SKM-1 (cell line): ENCODE measurements around the gene DENND1C.

Experiments
- DNase-seq: peaks from one replicate; lab custom pipeline; 2025; ENCODE audit not compliant: unreplicated experiment; lab: John Stamatoyannopoulos, UW

DENND1C gene

DNA sequence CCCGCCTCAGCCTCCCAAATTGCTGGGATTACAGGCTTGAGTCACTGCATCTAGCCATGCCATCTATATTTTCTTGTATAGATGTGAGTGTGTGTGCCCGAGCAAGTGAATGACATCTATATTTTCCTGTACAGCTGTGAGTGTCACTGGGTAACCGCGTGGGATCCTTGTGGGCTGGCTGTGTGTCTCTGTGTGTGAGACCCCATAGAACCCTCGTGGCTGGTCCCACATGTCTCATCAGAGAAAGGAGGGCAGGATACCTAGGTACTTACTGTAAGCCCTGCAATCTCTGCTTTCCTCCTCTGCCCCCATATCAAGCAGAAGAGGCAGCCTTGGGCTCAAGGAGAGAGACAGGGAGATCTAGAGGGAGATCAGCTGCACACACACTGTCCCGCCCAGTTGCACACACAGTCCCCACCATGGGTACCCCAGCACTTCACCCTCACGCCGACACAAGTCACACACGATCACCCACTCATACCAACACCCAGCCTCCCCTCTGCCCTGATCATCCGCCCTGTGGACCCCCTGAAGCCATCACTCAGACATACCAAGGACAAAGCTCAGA is 655 bp downstream of the DENND1C start:
- DNase-seq = no peak

DNA sequence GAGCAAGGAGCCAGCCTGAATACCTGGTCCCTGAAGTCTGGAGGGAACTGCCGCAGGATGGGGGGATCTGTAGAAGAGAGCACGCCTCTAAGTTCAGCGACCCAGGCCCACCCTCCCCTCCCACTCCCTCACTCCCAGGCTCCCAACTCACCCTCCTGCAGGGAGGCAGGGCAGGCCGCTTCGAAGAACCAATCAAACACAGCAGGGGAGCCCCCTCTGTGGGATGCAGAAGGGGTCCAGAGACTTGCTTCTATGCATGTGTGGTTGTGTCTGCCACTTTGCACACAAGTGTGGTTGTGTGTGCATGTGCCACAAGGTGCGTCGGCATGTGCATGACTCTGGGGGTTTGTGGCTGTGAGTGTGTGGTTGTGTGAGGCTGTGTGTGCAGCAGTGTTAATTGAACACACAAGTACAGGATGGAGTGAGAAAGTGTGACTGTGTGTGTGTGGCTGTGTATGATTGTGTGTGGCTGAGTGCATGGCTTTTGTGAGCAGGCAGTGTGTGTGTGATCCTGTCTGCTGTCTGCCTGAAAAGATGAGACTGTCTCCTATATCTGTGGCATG is 1.7 kb downstream of the DENND1C start:
- DNase-seq = no peak

DNA sequence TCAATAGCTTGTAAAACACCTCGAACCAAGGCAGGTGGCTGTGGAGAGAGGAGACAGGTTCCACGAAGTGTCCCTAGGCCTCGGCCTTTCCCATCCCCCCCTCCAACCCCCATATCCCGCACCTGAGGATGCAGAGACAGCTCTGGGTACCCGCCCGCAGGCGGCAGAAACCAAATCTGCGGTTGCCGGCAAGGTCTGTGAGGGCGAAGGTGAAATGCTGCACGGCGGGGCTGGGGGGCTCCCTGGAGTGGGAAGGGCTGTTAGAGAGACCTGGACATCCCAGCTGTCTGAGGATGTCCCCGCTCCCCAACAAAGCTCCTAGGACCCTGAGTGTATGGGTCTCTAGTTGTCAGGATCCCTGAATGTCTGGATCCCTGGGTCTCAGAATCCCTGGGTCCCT is 2.8 kb downstream of the DENND1C start:
- DNase-seq = no peak

DNA sequence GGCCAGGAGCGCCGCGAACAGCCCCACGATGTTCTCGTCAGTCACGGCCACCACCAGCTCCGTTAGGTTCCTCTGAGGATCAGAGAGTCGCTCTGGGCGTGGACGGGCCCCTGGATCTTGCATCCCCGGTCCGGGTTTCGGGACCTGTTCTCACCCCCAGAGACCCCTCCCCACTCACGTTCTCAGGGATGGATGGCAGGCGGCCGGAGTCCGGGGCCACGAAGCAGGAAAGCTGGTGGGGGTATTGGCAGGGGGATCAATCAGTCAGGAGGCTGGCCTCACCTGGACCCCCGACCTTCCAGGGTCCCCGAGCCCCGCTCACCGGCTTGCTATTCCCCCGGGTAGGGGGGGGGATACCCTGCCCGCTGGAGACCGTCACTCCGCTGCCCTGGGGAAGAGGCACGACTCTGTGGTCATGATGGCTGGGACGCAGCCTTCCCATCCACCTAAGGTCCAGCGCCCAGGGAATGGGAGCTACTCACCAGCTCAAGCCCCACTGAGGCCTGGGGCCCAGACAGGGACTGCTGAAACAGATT is 4.6 kb downstream of the DENND1C start:
- no peak for DNase-seq

DNA sequence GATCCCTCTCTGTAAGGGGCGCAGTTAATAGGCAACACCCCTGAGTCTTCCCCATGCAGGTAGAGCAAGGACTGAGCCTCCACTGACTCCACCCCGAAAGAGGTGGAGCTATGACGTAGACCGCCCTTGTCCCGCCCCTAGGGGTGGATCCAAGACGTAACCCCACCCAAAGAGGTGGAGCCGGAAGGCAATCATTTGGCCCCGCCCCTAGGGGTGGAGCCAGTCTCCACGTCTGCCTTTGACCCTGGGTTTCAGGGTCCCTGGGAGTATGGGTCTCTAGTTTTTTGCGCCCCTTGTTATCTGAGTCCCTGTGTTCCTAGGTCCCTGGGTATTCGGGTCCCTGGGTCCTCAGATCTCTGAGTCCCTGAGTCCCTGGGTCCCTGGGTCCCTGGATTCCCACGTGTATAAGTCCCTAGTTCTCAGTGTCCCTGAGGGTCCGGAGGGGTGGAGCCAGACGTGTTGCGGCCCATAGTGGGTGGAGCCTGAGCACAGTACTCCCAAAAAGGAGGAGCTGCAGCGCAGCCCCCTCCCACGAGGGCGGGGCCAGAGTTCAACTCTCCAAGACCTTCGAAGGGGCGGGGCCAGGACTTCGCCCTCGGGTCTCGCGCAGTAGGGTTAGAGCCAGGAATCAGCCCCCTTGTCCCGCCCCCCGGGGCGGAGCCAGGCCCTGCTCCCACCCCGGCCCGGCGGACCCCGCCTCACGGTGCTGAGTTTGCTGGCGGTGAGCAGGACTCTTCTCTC is 5.3 kb downstream of the DENND1C start:
- no peak for DNase-seq

DNA sequence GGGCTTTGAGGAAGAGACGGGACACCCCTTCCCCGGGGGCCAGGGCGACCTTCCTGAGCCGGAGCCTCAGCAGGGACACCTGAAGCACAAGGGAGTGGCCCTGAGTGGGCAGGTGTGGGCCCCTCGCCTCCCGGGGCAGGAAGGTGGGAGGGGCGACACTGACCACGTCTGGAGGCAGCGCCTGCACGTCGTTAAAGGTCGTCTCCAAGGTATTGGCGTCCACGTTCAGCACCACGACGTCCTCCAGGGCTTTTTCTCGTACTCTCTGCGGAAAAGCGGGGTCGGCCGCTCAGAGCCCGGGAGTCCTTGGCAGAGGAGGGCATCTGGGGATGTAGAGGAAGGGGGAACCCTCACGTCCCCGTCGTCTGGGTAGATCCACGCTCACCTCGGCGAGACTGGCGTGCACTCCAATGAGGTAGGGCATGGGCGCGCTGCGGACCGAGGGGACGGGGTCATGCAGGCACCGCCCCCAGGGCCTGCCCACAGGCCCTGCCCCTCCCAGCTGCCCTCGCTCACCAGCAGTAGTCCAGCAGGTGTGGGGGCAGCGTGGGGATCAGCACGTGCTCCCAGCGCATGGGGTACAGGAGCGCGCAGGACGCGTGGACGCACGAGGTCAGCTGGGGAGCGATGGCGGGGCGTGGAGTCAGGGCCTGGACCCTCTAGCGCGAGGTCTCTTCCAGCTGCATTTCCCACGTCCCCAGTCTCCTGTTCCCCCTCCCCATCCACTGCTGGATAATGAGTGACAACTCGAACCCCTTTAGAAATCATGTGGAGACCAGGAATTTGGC is 6.1 kb downstream of the DENND1C start:
- DNase-seq = no peak

DNA sequence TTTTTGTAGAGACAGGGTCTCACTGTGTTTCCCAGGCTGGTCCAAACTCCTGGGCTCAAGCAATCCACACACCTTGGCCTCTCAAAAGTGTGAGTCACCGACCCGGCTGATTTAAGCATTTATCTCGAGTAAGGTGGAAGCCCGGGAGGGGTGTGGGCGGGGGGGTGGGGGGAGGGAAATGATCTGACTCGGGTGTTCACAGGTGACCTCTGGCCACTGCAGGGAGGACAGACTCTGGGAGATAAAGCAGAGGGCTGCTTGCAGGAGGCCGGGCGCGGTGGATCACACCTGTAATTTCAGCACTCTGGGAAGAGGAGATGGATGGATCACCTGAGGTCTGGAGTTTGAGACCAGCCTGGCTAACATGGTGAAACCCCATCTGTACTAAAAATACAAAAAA is 7.9 kb downstream of the DENND1C start:
- no peak for DNase-seq

DNA sequence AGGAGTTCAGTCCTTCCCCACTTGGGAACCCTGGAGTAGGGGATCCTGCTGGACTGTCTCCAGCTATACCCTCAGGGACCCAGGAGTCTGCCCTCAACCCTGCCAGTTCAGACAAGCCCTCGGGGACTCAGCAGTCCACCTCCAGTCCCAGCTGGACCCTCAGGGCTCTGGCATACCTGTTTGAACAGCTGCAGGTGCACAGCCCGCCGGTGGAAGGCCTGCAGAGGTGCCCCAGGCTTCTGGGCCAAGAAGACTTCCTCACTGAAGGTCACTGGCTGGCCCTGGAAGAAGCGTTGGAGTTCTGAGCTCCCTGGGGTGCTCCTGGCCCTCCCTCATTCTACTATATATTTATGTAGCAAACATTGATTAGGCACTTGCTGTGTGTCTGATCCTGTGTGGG is 8.9 kb downstream of the DENND1C start:
- no peak for DNase-seq

DNA sequence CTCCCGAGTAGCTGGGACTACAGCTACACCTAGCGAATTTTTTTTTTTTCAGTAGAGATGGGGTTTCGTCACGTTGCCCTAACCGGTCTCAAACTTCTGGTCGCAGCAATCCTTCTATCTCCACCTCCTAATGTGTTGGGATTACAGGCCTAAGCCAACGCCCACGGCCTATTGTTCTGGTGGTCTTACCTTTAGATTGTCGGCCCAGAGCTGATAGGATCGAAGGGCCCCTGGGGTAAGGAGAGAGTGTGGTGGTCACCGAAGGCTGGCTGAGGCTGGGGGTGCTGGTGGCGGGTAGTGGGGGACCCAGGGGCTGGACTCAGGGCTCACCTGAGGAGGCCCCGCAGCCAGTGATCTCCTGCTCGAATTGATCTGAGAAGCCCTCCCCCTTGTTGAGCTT is 10.5 kb downstream of the DENND1C start:
- no peak for DNase-seq

DNA sequence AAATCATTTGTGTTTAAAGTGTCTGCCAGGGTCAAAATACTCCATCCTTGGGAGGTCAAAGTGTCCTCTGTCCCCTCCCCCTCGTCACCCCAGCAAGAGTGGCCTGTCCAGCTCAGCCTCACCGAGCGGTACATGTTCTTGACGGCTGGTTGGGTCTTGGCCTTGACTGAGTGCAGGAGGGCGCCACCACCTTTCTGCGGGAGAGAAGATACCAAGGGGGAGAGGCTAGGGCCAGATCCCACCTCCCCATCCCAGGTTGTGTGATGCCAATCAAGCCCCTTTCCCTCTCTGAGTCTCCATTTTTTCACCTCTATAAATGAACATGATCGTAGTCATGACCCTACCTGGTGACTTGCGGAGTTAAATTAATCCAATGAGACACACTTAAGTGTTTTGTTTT is 11.4 kb downstream of the DENND1C start:
- DNase-seq = no peak

DNA sequence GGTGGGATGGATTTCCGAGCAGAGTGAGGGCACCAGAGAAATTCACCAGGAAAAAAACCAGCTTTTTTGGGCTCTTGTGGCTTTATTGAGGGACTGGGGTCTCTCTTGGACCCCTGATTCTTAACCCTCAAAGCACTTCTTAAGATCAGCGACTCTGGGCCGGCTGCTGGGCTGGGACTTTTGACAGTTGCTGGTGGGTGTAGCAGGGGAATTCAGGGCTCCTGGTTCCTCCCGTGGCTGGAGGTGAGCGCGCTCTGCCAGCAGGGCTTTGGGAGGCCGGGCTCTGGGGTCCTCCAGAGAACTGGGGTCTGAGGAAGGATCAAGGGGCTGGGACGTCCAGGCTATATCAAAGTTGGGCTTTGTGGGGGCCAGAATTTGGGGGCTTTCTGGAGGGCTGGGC is 14.2 kb downstream of the DENND1C start:
- no peak for DNase-seq

DNA sequence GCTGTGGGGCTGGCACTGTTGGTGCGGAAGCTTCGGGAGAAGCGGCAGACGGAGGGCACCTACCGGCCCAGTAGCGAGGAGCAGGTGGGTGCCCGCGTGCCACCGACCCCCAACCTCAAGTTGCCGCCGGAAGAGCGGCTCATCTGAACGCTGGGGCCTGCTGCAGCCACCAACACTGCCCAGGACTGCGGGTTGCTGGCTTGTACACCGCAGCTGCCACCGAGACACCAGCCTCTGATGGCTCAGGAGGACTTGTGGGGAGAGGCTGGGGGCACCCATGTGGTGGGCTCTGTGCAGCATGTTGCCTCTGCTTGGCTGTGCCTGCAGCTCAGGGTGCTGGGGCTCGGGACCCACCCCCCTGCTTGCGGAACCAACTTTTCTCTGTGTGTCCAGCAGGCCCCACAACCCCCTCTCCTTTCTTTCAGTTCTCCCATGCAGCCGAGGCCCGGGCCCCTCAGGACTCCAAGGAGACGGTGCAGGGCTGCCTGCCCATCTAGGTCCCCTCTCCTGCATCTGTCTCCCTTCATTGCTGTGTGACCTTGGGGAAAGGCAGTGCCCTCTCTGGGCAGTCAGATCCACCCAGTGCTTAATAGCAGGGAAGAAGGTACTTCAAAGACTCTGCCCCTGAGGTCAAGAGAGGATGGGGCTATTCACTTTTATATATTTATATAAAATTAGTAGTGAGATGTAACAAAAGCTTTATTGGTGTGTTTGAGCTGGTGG is 14.9 kb downstream of the DENND1C start:
- DNase-seq = no peak

DNA sequence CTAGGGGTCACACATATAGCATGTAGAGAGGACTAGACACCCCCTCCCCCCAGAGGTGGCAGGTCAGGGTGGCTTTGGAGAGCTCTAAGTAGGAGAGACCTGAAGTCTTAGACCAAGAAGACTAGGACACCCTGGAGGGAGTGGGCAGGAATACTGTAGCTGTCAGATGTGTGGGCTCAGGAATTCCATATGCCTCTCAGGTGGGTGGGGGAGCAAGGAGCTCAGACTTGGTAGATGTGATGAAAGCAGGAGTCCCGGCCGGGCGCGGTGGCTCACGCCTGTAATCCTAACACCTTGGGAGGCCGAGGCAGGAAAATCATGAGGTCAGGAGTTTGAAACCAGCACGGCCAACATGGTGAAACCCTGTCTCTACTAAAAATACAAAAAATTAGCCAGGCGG is 15.9 kb downstream of the DENND1C start:
- DNase-seq = no peak

DNA sequence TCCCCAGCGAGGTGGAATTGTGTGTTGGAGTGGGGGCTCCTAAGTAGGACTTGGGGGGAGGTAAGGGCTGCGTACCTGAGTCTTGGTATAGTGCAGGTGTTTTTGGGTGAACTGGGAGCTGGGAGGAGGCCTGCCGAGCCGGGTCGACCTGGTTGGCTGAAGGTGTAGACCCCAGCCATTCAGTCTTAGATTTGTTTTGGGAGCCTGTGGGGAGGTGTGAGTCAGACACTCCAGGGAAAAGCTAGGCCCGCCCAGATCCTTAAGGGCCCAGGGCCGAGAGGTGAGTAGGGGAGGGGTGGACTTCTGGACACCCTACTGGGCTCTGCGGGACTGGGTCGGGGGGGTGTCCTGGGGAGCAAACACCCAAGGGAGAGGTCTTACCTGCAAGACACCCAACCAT is 16.6 kb downstream of the DENND1C start:
- DNase-seq = no peak

DNA sequence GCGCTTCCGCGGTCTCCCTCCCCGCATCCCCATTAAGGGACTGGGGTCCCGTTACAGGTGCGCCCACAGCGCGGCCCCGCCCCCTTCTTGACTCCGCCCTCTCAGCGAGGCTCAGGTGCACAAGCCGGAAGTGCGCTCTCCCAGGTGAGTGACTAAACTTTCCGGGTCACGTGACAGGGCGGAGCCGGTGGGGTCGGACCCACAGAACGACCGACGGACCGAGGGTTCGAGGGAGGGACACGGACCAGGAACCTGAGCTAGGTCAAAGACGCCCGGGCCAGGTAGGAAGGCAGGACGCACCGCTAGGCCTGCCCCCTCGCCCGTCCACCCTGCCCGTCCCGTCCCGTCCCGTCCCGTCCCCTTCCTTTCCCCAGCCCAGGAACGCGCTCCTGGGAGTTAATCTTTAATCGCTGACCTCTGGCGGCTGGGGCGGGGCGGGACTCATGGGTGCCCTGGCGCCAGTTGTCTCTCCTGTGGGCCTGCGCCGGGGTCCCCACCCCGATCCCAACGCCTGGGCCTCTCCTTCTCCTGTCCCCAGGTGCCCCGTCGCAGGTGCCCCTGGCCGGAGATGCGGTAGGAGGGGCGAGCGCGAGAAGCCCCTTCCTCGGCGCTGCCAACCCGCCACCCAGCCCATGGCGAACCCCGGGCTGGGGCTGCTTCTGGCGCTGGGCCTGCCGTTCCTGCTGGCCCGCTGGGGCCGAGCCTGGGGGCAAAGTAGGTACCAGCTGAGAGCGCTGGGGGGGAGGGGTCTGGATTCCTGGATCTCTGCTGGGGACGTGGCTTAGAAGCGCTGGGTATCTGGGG is 17.3 kb downstream of the DENND1C start, which contains the start of gene CRB3:
Gene CRB3 (plus strand): TSS at position 202 of the 804 bp plus-strand sequence. CDS start 431 bp downstream, at position 633.
- no peak for DNase-seq

DNA sequence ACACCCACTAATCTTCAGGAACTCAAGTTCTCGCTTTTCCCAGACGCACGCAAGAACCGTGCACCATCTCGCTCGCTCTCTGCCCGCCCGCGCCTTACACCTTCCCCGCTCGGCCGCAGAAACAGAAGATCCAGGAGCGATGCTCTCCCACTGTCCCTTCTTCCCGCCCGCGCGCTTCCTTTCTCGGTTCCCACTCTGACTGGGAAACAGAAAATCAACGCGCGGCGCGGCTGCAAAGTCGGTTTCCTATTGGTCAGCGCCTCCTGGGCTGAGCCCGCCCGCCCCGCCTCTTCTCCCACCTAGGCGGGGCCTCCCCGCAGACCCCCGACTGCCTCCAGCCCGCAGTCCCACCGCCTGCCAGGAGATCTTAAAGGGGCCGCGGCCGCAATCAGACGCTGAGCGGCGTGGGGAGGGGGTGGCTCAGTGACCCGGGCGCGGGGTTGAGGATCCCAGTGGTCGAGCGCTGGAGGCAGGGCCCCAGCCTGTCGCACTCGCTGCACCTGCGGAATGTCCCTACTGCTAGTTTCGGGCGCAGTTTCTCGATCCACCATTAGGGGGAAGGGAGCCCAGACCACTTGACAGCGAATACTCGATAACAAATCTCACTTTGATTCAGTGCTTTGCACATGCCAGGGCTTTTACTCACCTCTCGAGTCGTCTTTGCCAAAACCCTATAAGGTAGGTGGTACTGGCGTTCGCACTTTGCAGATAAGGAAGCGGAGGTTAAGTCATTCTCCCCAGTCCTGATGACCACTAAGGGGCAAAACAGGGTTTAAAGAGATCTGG is 21.3 kb downstream of the DENND1C start:
- DNase-seq = peak; percentile 98

DNA sequence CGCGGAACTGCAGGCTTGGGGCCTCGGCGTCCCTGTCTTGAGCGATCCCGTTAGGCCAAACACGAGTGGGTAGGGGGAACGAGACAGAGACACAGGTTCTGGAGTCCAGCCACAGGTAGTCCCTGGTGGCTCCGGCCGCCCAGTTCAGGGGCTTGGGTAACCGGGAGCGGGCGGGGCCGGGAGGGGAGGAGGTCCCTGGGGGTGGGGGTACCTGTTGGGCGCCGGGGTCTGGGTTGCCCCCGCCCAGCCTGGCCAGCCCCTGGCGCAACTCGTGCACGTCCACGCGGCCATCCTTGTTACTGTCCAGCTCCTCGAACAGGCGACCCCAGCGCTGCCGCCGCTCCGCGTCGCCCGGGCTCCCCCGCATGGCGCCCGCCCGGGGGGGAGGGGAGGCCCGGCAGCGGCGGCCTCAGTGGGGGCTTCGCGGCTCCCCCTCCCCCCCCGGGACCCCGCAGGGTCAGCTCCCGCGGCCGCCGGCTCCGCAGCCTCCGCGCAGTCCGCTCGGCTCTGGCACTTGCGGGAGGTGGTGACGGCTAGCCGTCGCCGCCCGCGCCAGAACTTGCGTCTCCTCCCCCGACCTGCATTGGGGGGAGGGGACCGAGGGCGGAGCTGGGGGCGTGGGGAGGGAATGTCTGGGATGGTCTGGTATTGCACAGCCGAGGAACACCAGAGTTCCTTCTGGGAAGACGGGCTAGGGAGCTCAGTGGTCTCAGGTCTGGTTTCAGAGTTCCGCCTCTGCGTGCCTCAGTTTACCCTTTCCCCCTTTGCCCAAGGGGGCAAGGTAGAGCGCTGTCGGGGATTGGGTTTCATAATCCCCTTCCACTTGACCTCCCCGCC is 22.1 kb downstream of the DENND1C start, which contains the start of gene SLC25A23:
Gene SLC25A23 (minus strand): TSS at position 531 of the 837 bp plus-strand sequence. CDS start 164 bp downstream, at position 367.
- DNase-seq = peak; percentile 60

DNA sequence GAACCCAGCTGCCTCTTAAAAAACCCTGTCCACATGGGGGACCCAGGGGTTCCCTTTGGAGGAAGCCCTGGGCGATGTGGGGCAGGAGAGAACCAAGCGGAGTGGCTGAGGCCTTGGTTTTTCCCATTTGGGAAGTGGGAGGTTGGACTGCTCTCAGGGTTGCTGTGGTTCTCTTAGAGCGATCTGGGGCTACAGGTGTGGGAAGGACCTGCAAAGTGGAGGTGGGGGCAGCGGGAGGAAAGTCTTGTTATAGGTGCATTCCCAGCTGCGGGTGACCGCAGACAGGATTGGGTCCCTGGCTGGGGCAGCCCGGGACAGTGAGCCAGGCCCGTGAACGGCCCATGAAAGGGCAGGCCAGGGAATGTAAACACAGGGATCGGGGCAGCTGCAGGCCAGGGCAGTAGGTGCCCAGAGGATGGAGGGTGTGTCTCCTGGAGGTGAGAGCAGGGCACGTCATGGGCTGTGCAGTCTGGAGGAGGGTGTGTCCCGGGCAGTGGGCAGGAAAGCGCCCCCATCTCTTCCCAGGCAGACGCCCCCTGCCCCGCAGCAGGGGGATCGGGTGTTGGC is 22.8 kb downstream of the DENND1C start:
- no peak for DNase-seq
